Stimulated activated naive B cell treated with anti-CD40 and anti-IgM and Interleukin-4, amounts not matched to agents 10 μg/mL and 1 μg/mL and 100 μg/mL, for 72 hours (primary cell): ENCODE measurements around the gene OXSR1.
"Not testable (repeated sequence)": the region's sequence is repeated elsewhere in the genome, so short reads cannot be mapped to it uniquely, and the experiment has no call there.

Experiments
- ATAC-seq, 2 donors: fragments of 150-1000 bp; cut with Tn5 transposase; replicated peaks; 2 replicates each; pipeline ENCODE4 v1.10.0; 2021; ENCODE audit warnings: moderate library complexity in 1 of 2
- DNase-seq: peaks from one replicate; pipeline ENCODE4 v3.0.0; 2021
- H3K27ac Mint-ChIP-seq: one replicate; pipeline ENCODE4 v1.8.0; 2022; ENCODE audit warnings: mild to moderate bottlenecking, mixed read lengths
- H3K27me3 Mint-ChIP-seq, 2 donors: one replicate each; pipeline ENCODE4 v1.8.0; 2022; ENCODE audit warnings: mixed read lengths in 2 of 2
- H3K36me3 Mint-ChIP-seq, 2 donors: one replicate each; pipeline ENCODE4 v1.8.0; 2022; ENCODE audit warnings: mixed read lengths in 2 of 2, mild to moderate bottlenecking in 1 of 2
- H3K4me1 Mint-ChIP-seq, 2 donors: one replicate each; pipeline ENCODE4 v1.8.0; 2022; ENCODE audit warnings: mixed read lengths in 2 of 2, mild to moderate bottlenecking in 1 of 2
- H3K4me3 Mint-ChIP-seq, 2 donors: one replicate each; pipeline ENCODE4 v1.8.0; 2022; ENCODE audit warnings: mild to moderate bottlenecking in 2 of 2, mixed read lengths in 2 of 2, moderate library complexity in 1 of 2
- H3K9me3 Mint-ChIP-seq, 2 donors: one replicate each; pipeline ENCODE4 v1.8.0; 2022; ENCODE audit warnings: mixed read lengths in 2 of 2, mild to moderate bottlenecking in 1 of 2

The OXSR1 gene

DNA sequence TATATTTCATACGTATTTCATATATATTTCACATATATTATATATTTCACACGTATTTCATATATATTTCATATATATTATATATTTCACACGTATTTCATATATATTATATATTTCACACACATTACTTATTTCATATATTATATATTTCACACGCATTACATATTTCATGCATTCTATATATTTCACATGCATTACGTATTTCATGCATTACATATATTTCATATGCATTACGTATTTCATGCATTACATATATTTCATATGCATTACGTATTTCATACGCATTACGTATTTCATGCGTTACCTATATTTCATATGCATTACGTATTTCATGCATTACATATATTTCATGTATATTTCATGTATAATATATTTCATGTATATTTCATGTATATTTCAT is 4.6 kb upstream of the OXSR1 start:
- not testable (repeated sequence) for H3K27ac Mint-ChIP-seq, DNase-seq, H3K27me3 Mint-ChIP-seq, H3K4me3 Mint-ChIP-seq, ATAC-seq, H3K36me3 Mint-ChIP-seq, H3K9me3 Mint-ChIP-seq
- H3K4me1 Mint-ChIP-seq, result peaks cover 7 to 16% of the 10 kb centered on the region in 2 donors

DNA sequence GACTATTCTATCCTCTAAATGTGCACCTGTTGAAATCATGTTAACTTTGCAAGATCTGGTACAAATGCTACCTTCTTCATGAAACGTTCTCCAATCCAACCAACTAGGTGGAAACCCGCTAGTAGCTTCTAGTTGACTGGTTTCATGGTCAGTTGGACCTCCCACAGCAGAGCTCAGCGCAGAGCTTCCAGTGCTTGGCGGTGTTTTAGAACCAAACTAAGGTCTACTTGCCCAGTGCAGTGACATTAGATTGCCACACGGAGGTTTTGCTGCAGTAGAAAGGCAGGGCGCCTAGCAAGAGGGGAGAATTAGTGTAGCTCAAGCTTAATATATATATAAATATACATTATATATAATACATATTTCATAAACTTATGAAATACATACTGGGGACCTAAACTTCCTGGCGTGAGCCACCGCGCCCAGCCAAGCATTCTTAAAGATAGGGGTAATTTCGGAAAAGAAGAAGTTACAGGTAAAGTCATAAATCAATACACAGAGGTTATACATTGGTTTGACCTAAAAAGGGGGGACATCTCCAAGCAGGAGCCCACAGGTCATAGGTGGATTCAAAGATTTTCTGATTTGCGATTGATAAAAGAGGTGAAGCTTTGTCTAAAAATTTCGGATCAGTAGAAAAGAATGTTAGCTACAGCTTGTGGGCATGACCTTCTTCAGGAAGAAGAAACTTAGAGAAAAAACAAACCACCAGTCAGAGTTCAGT is 2.1 kb upstream of the OXSR1 start:
- peaks cover 26 to 38% of the 10 kb centered on the region in 2 donors for H3K4me1 Mint-ChIP-seq
- H3K27me3 Mint-ChIP-seq, result no peaks in the 10 kb centered on the region
- H3K4me3 Mint-ChIP-seq, result no peak overlapping the region
- ATAC-seq, result no peak
- H3K27ac Mint-ChIP-seq, result no peak overlapping the region
- DNase-seq, result no peak
- peaks cover 11 to 20% of the 10 kb centered on the region in 2 donors for H3K36me3 Mint-ChIP-seq
- H3K9me3 Mint-ChIP-seq, result no peaks in the 10 kb centered on the region

DNA sequence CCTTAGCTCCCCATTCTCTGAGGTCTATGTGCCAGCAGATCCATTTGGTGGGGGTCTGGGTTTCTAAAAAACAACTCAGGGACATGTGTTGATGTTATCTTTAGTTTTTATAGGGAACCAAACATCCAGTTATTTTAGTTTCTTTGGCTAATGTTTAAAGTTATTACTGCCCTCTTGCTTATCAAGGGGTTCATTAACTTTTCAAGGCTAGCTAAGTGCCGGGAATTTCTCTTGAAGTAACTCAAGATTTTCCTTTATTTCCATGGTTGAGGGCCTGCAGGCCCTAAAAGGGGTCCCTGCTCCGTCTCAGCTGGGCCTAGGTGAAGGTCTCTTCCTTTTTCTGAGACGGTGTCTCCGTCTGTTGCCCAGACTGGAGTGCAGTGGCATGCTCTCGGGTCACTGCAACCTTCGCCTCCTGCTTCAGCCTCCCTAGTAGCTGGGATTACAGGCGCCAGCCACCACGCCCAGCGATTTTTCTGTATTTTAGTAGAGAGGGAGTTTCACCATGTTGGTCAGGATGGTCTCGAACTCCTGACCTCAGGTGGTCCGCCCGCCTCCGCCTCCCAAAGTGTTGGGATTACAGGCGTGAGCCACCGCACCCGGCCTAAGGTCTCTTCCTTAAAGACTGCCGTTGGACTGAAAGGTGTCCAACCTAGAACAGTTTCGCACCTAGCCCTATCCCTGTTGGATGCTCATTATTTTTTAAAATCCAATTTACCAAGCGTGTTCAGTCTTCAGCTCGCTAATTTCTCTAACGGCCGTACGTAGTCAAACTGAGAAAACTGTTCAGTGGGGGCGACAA is 1.3 kb upstream of the OXSR1 start:
- Mint-ChIP-seq H3K27ac (peak overlapping the region; percentile 99), H3K4me1 (peaks cover 32 to 41% of the 10 kb centered on the region in 2 donors), H3K4me3 (peak overlapping the region; percentile 96 to 97), H3K9me3 (no peaks in the 10 kb centered on the region), H3K27me3 (no peaks in the 10 kb centered on the region), H3K36me3 (peaks cover 11 to 21% of the 10 kb centered on the region in 2 donors)
- DNase-seq, result no peak
- no peak for ATAC-seq

DNA sequence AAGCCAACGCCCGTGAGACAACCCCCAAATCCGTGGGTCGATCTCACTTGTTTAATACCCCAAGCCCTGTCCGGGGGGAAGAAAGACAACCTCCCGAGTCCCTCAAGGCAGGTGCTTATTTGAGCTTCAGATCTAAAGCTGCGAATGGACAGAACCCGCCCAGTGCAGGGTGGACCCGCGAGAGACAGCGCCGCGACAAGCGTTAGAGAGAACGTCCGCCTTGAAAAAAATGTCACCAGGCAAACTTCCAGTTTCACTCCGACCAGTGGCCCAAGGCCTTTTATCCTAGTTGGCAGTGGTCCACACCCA is 740 bp upstream of the OXSR1 start:
- peaks cover 11 to 24% of the 10 kb centered on the region in 2 donors for H3K36me3 Mint-ChIP-seq
- H3K4me1 Mint-ChIP-seq, result peaks cover 38 to 47% of the 10 kb centered on the region in 2 donors

DNA sequence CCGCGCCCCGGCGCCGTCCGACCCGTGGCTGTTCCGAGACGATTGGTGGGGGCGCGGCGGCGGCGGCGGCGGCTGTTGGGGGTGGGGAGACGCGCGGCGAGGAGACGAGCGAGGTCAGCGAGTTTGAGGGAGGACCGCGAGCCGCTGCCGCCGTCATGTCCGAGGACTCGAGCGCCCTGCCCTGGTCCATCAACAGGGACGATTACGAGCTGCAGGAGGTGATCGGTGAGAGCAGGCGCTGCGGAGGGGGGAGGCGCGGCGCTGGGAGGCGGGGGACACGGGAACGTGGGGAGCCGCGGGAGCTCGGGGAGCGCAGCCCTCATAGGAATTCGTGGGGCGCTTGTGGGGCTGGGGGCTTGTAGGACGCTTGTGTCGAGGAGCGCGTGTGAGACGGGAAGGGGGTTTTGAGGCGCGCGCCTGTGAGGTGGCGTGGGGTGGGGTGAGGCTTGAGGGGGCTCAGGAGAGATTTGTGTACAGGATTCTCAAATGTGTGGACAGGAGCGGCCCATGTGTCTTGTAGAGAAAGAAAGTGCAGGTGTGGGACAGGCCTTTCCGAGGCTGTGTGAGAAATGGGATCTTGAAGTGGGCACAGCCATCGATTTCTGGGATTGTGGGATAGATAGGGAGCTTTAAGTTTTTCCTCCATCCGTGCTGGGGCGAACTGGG is 518 bp downstream of the OXSR1 start:
- H3K27me3 Mint-ChIP-seq, result no peaks in the 10 kb centered on the region

More for the DNA sequence above, 740 bp upstream of the OXSR1 start:
- DNase-seq (no peak), ATAC-seq (peak; percentile 37 to 38)
- Mint-ChIP-seq H3K27me3 (no peaks in the 10 kb centered on the region), H3K27ac (peak overlapping the region; percentile 99), H3K9me3 (no peaks in the 10 kb centered on the region), H3K4me3 (peak overlapping the region; percentile 96 to 97)

DNA sequence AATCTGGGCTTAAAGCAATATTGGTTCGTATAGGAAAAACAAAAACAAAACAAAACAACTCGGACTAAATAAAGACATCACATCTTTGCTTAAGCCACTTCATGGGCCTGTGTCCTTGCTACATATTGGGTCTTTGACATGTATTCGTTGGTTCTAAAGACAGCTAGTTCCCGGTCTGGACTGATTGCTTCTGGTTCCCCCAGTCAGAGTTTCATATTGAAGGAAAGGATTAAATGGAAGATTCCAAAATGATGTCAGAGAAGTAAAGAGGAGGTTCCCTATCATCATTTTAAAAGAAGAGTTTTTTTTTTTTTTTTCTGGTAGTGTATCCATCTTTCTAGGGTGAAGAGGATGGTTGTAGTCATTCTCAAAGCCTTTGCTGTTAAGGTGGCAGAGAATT is 2.3 kb downstream of the OXSR1 start:
- H3K27ac Mint-ChIP-seq, result no peak overlapping the region
- H3K9me3 Mint-ChIP-seq, result no peaks in the 10 kb centered on the region

More for the DNA sequence above, 518 bp downstream of the OXSR1 start:
- Mint-ChIP-seq H3K27ac (peak overlapping the region; percentile 99), H3K36me3 (peaks cover 11 to 31% of the 10 kb centered on the region in 2 donors), H3K4me3 (peak overlapping the region; percentile 96 to 97), H3K4me1 (peaks cover 42 to 57% of the 10 kb centered on the region in 2 donors), H3K9me3 (no peaks in the 10 kb centered on the region)
- ATAC-seq (peak; percentile 4 to 24), DNase-seq (no peak)

DNA sequence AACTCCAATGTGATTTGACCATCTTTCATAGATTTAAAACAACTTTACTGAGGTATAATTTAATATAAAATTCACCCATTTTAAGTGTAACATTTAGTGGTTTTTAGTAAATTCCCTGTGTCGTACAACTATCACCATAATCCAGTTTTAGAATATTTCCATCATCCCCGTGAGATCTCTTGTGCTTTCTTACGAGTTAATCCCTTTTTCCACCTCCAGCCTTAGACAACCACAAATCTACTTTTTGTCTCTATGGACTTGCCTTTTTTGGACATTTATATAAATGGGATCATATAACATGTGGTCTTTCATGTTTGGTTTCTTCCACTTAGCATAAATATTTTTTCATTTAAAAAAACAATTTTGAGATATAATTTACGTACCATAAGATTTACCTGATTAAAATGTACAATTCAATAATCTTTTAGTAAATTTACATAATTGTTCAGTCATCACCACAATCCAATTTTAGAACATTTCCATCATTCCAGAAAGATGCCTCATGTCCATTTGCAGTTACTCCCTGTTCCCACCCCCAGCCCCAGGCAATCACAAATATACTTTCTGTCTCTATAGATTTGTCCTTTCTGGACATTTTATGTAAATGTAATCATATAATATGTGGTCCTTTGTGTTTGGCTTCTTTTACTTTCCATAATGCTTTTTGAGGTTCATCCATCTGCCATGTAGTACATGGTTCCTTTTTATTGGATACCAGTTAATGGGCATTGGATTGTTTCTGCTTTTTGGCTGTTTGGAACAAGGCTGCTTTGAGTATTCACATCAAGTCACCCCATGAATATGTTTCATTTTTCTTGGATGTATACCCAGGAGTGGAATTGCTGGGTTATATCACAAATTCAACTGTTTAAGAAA is 3.1 kb downstream of the OXSR1 start:
- no peaks in the 10 kb centered on the region for H3K9me3 Mint-ChIP-seq
- H3K27ac Mint-ChIP-seq, result no peak overlapping the region
- ATAC-seq, result no peak
- H3K27me3 Mint-ChIP-seq, result no peaks in the 10 kb centered on the region
- peaks cover 49 to 69% of the 10 kb centered on the region in 2 donors for H3K4me1 Mint-ChIP-seq
- H3K4me3 Mint-ChIP-seq, result no peak overlapping the region
- peaks cover 11 to 32% of the 10 kb centered on the region in 2 donors for H3K36me3 Mint-ChIP-seq
- DNase-seq, result no peak

More for the DNA sequence above, 2.3 kb downstream of the OXSR1 start:
- ATAC-seq (no peak), DNase-seq (no peak)
- Mint-ChIP-seq H3K4me1 (peaks cover 45 to 61% of the 10 kb centered on the region in 2 donors), H3K4me3 (peak overlapping the region in 1 of 2 donors; percentile 15), H3K27me3 (no peaks in the 10 kb centered on the region), H3K36me3 (peaks cover 11 to 32% of the 10 kb centered on the region in 2 donors)

DNA sequence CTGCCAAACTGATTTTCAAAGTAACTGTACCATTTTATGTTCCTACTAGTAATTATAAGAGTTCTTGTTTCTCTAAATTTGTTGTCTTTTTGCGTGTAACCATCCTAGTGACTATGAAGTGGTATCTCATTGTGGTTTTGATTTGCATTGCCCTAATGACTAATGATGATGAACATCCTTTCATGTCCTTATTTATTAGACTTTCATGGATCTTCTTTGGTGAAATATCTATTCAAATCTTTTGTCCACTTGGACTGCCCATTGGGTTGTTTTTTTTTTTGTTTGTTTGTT is 3.6 kb downstream of the OXSR1 start:
- H3K27me3 Mint-ChIP-seq, result no peaks in the 10 kb centered on the region
- ATAC-seq, result no peak
- H3K36me3 Mint-ChIP-seq, result peaks cover 11 to 32% of the 10 kb centered on the region in 2 donors
- no peaks in the 10 kb centered on the region for H3K9me3 Mint-ChIP-seq
- H3K27ac Mint-ChIP-seq, result no peak overlapping the region
- no peak overlapping the region for H3K4me3 Mint-ChIP-seq
- peaks cover 53 to 75% of the 10 kb centered on the region in 2 donors for H3K4me1 Mint-ChIP-seq
- no peak for DNase-seq

DNA sequence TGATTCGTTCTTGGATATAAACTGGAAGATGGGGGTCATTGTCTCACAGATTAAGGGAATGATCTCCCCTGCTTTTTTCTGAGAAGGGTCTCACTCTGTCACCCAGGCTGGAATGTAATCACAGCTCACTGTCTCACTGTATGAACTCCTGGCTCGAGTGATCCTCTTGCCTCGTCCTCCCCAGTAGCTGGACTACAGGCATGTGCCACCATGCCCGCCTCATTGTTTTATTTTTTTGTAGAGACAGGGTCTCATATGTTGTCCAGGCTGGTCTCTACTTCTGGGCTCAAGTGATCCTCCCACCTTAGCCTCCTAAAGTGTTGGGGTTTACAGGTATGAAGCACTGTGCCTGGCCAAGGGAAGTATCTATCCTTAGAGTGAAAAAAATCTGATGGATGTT is 5.4 kb downstream of the OXSR1 start:
- peak overlapping the region; percentile 17 for H3K27ac Mint-ChIP-seq
- H3K4me3 Mint-ChIP-seq, result no peak overlapping the region
- peaks cover 55 to 80% of the 10 kb centered on the region in 2 donors for H3K4me1 Mint-ChIP-seq
- no peak for DNase-seq
- no peak for ATAC-seq
- H3K27me3 Mint-ChIP-seq, result no peaks in the 10 kb centered on the region
- H3K9me3 Mint-ChIP-seq, result no peaks in the 10 kb centered on the region
- H3K36me3 Mint-ChIP-seq, result peaks cover 12 to 34% of the 10 kb centered on the region in 2 donors

DNA sequence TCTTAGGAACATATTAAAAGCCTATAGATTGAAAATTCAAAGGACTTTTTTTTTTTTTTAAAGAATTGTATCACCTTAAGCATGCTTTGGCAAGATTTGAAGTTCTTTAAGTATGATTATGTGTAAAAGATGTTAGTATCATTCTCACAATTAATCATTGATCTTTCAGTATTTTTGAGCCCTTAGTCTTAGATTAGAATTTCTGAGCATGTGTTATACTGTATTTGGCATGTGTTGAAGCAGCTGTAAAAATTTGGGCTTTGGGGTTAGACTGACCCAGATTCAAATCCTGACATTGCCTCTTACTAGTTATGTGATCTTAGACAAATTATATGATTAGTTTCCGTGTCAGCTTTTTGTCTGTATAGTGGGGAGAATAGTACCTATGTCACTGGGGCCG is 6.3 kb downstream of the OXSR1 start:
- H3K27ac Mint-ChIP-seq, result no peak overlapping the region
- ATAC-seq, result no peak

DNA sequence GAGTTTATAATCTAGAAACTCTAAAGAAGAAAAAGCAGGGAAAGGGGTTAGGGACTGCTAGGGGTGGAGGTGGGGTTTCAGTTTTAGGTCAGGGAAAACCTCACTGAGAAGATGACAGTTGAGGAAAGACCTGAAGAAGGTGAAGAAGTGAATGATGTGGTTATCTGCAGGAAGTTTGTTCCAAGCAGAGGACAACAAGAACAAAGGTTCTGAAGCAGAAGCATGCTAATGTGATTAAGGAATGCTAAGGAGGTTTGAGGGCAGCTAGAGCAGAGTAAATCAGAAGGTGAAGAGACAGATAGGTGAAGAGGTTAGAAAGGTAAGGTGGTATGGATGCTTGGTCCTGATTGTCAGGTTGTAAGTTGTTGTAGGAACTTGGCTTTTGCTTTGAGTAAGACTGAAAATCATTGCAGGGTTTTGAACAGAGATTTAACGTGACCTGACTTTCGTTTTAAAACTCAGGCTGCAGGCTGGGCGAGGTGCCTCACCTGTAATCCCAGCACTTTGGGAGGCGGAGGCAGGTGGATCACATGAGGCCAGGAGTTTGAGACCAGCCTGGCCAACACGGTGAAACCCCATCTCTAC is 8.6 kb downstream of the OXSR1 start:
- no peaks in the 10 kb centered on the region for H3K27me3 Mint-ChIP-seq
- H3K36me3 Mint-ChIP-seq, result peaks cover 6 to 27% of the 10 kb centered on the region in 2 donors
- no peak overlapping the region for H3K4me3 Mint-ChIP-seq
- peak overlapping the region; percentile 0 for H3K27ac Mint-ChIP-seq
- ATAC-seq (no peak), DNase-seq (no peak)
- no peaks in the 10 kb centered on the region for H3K9me3 Mint-ChIP-seq
- peaks cover 37 to 59% of the 10 kb centered on the region in 2 donors for H3K4me1 Mint-ChIP-seq

More for the DNA sequence above, 6.3 kb downstream of the OXSR1 start:
- H3K27me3 Mint-ChIP-seq, result no peaks in the 10 kb centered on the region
- H3K4me1 Mint-ChIP-seq, result peaks cover 50 to 74% of the 10 kb centered on the region in 2 donors
- H3K36me3 Mint-ChIP-seq, result peaks cover 6 to 28% of the 10 kb centered on the region in 2 donors
- H3K4me3 Mint-ChIP-seq, result no peak overlapping the region
- DNase-seq, result no peak
- H3K9me3 Mint-ChIP-seq, result no peaks in the 10 kb centered on the region

DNA sequence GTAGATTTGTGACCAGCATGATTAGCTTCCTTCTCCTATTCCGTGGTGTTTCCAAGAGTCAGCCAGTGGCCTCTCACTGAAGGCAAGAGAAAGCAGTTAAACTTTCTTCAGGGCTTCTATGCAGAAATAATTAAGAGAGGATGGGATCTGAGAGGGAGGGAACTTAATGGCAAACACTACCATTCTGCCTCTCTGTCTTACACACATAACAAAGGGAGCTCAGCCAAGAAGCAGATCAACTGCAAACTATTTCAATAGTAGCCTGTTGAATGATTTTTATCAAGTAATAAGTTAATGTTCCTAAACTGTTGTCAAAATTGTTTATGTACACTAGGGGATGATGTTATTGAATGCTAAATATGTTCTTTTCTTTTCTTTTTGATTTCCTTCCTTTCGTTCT is 11.8 kb downstream of the OXSR1 start:
- H3K4me1 Mint-ChIP-seq, result peaks cover 32 to 50% of the 10 kb centered on the region in 2 donors

DNA sequence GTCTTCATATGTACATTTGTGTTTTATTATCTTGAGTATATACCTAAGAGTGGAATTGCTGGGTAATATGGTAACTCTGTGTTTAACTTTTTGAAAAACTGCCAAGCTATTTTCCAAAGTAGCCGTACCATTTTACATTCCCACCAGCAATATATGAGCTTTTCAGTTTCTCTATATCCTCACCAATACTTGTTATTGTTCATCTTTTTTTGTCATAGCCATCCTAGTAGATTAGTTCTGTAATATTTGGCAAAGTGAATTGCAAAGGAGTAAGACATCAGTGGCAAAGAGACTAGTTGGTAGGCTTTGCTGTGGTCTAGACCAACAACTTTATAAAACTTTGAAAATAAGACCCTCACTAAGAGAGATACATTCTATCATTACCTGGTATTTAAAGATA is 21.4 kb downstream of the OXSR1 start:
- Mint-ChIP-seq H3K36me3 (peaks cover 26 to 41% of the 10 kb centered on the region in 2 donors), H3K4me3 (no peak overlapping the region), H3K9me3 (peaks cover 0 to 2% of the 10 kb centered on the region in 2 donors), H3K27me3 (no peaks in the 10 kb centered on the region), H3K4me1 (peaks cover 3 to 5% of the 10 kb centered on the region in 2 donors), H3K27ac (no peak overlapping the region)
- no peak for DNase-seq
- ATAC-seq, result no peak

More for the DNA sequence above, 11.8 kb downstream of the OXSR1 start:
- DNase-seq, result no peak
- Mint-ChIP-seq H3K27ac (no peak overlapping the region), H3K27me3 (no peaks in the 10 kb centered on the region), H3K36me3 (peaks cover 12 to 30% of the 10 kb centered on the region in 2 donors), H3K4me3 (no peak overlapping the region), H3K9me3 (no peaks in the 10 kb centered on the region)
- ATAC-seq, result no peak
